ENCODE results near the gene IGSF9B.

DNA sequence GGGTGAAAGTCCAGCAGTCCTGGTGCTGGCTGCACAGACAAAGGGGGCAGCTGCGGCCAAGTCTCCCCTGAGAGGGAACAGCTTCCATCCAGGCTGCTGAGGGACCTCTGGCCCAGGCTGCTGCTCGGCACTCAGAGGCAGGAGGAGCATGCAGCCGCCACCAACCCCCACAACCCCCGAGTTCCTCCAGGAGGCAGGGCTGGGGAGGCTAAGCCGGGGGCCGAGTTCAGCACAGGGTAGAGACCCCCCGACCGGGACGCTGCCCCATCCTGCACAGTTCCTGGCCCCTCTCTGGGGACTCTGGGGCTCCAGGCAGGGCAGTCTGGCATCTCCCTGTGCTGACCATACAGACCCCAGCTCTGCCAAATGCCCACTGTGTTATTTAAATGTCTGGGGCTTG, 20.2 kb downstream of the IGSF9B start:
- TF ChIP-seq CTCF (conservative IDR thresholded peaks at IDR 0.05 in 1 of 2, IDR thresholded peaks at IDR 0.05 in 1 of 2; ENCODE audit: extremely low read depth in 1 of 2, insufficient read depth in 1 of 2, low read depth in 1 of 2, low read length in 2 of 2), result no peak
- TF ChIP-seq EZH2 (IDR thresholded peaks at IDR 0.05; ENCODE audit: borderline replicate concordance, low read length), result no peak

All from mammary epithelial cell (primary cell).